Colon (tissue), 2 donors: ENCODE data around the gene NOS3.
A peak's percentile ranks its signal among the peaks of the same experiment; 100 is the strongest.
"Not testable (repeated sequence)": the region's sequence is repeated elsewhere in the genome, so short reads cannot be mapped to it uniquely, and the experiment has no call there.

Experiments
- FAIRE-seq: peaks from 2 replicates; lab custom pipeline; 2012; peaks lifted over from hg19 to GRCh38; lab: Jason Lieb, UNC
- donor health status: control.
- donor health status: control.

Gene NOS3

GRCh38 chr7:151017370-151017952 lies 26.6 kb downstream of the NOS3 start:
- no peak for FAIRE-seq

- no peak for FAIRE-seq
These were observed 27.2 kb downstream of the NOS3 start for GRCh38 chr7:151017953-151018420.

- FAIRE-seq: no peak
These were observed 27.8 kb downstream of the NOS3 start for GRCh38 chr7:151018421-151019129.

GRCh38 chr7:151019130-151019447 lies 28.3 kb downstream of the NOS3 start:
- no peak for FAIRE-seq

GRCh38 chr7:151020231-151020630 lies 29.4 kb downstream of the NOS3 start:
- no peak for FAIRE-seq

- FAIRE-seq: no peak
These were observed 32.4 kb downstream of the NOS3 start for GRCh38 chr7:151023232-151023631.

GRCh38 chr7:151024435-151025056 lies 33.7 kb downstream of the NOS3 start, which contains the start of gene ATG9B:
TSS of gene ATG9B (minus strand) at chr7:151024494. CDS start at chr7:151024423, 71 bp downstream.
- no peak for FAIRE-seq

- FAIRE-seq: no peak
These were observed 35.3 kb downstream of the NOS3 start for GRCh38 chr7:151025924-151026671.

GRCh38 chr7:151026771-151027727 lies 36.2 kb downstream of the NOS3 start:
- not testable (repeated sequence) for FAIRE-seq

GRCh38 chr7:151027728-151028130 lies 36.9 kb downstream of the NOS3 start:
- not testable (repeated sequence) for FAIRE-seq

GRCh38 chr7:151028131-151028947 lies 37.5 kb downstream of the NOS3 start, which contains the start of gene ABCB8:
TSS of gene ABCB8 (plus strand) at chr7:151028450. CDS start at chr7:151028516, 66 bp downstream.
- peak; percentile 33 for FAIRE-seq

- no peak for FAIRE-seq
These were observed 38.2 kb downstream of the NOS3 start for GRCh38 chr7:151028948-151029501.

GRCh38 chr7:151031011-151031410 lies 40.2 kb downstream of the NOS3 start:
- FAIRE-seq: no peak

- FAIRE-seq: no peak
These were observed 42.4 kb downstream of the NOS3 start for GRCh38 chr7:151032936-151033863.

GRCh38 chr7:151033864-151034249 lies 43.0 kb downstream of the NOS3 start:
- FAIRE-seq: no peak

GRCh38 chr7:151034312-151035025 lies 43.7 kb downstream of the NOS3 start:
- FAIRE-seq: no peak

GRCh38 chr7:151035026-151035717 lies 44.4 kb downstream of the NOS3 start:
- FAIRE-seq: no peak

GRCh38 chr7:151035902-151036301 lies 45.1 kb downstream of the NOS3 start:
- no peak for FAIRE-seq
